ENCODE results near the gene MYL12A. TPM values are rescaled to one million over a fixed set of nuclear protein-coding genes. Genes with fewer than 3 reads are reported as not detected.

MYL12A gene
- total and polyA plus RNA-seq, 2 of the 4 experiments (the other 2 are of a cell fraction): 549 to 580 TPM

DNA sequence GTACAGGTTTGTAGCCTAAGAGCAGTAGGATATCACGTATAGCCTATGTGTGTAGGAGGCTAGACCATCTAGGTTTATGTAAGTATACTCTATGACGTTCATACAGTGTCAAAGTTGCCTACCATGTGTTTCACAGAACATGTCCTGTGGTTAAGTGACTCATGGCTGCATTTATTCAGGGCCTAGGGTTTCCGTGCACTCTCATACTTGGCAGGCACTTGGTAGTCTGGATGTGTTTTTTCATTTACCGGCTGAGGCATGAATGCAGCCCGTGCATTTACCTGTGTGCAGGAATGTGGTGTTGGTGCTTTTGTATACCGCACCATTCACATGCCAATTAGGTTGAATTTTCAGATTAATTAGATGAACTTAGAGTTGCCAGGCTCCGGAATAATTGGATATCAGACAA is 57.8 kb downstream of the MYL12A start:
- Histone ChIP-seq H2BK20ac (ENCODE audit: low read depth, low read length) (no peak overlapping the region), H3K27me3 (ENCODE audit: control insufficient read depth, insufficient read depth, low read length) (no peaks in the 10 kb centered on the region), H3K4me3 (ENCODE audit: insufficient read depth, low read depth, low read length) (no peak overlapping the region), H3K9ac (ENCODE audit: low read depth, low read length) (no peak overlapping the region), H4K20me1 (ENCODE audit: insufficient read depth, low read length) (no peaks in the 10 kb centered on the region), H3K36me3 (ENCODE audit: control insufficient read depth, insufficient read depth, low read length) (no peaks in the 10 kb centered on the region), H2AFZ (replicated peaks; ENCODE audit: low read length, poor library complexity) (no peak overlapping the region), H3K27ac (ENCODE audit: insufficient read depth, low read length) (no peak overlapping the region), H3K14ac (replicated peaks; ENCODE audit: low read depth, low read length) (no peak overlapping the region), H4K8ac (ENCODE audit: low read depth in 2 of 2, low read length in 2 of 2) (no peak overlapping the region), H3K4me2 (ENCODE audit: low read depth, low read length) (peak overlapping the region; percentile 27; the same call in 1 of the 2 replicates), H4K5ac (ENCODE audit: low read depth, low read length) (no peak overlapping the region), H4K91ac (ENCODE audit: insufficient read depth, low read depth, low read length) (no peak overlapping the region), H3K56ac (ENCODE audit: extremely low read depth, insufficient read depth, low read length) (no peak overlapping the region), H3K9me1 (ENCODE audit: insufficient read depth, low read length) (peaks cover 6% of the 10 kb centered on the region), H3K79me1 (ENCODE audit: low read depth in 1 of 2, low read length in 2 of 2) (no peaks in the 10 kb centered on the region), H3K9me3 (ENCODE audit: control insufficient read depth, insufficient read depth, low read length) (no peaks in the 10 kb centered on the region), H3K4me1 (ENCODE audit: control insufficient read depth, insufficient read depth, low read length) (peaks cover 6% of the 10 kb centered on the region), H2AK9ac (replicated peaks; ENCODE audit: low read depth, low read length, poor library complexity) (no peak overlapping the region), H2AK5ac (ENCODE audit: low read depth, low read length) (no peak overlapping the region), H2BK120ac (ENCODE audit: low read depth, low read length) (no peak overlapping the region; the same call in 1 of the 2 replicates), H2BK15ac (ENCODE audit: low read depth, low read length) (no peak overlapping the region; the same call in 2 of the 3 replicates), H3K18ac (ENCODE audit: low read depth, low read length) (no peak overlapping the region), H3K23ac (ENCODE audit: low read depth, low read length) (no peak overlapping the region), H3K4ac (ENCODE audit: low read depth, low read length) (peak overlapping the region; percentile 34; the same call in 1 of the 2 replicates), H2BK5ac (ENCODE audit: low read depth, low read length, poor library complexity, severe bottlenecking) (peak overlapping the region; percentile 80)
- in situ Hi-C loops (cut with MboI; ENCODE audit: low sequenced_read_pairs): no loop called here
- ChIA-PET CTCF (no interaction called here), POLR2A (ENCODE audit: unreplicated experiment) (no interaction called here)
- 0% methylated on average over 2 of the region's 7 CpGs; no CpG with 5 or more reads in 1 of the 2 experiments for WGBS, 2 experiments (ENCODE audit: extremely low coverage in 2 of 2, insufficient read length in 1 of 2)
- dilution Hi-C loops (cut with HindIII; ENCODE audit: low sequenced_read_pairs, unreplicated experiment): no loop called here
- intact Hi-C loops (cut with micrococcal nuclease): loop anchor here (1.0 kb wide), 1 partner anchor 142 kb away; no protein-coding TSS in a partner anchor
- BruUV-seq (replicated peaks): no TSS peak
- TF ChIP-seq BHLHE40 (IDR thresholded peaks at IDR 0.05; ENCODE audit: low read depth, low read length) (peak; percentile 83), MAFK (IDR thresholded peaks at IDR 0.05; ENCODE audit: low read depth, low read length) (peak; percentile 33; the same call in 1 of the 2 replicates), MAZ (IDR thresholded peaks at IDR 0.05; ENCODE audit: borderline replicate concordance, low read depth, low read length) (no peak), RAD21 (IDR thresholded peaks at IDR 0.05; ENCODE audit: low read length) (0 out of 2 replicates have a peak, but pooled peaks have one; percentile 19), CHD1 (IDR thresholded peaks at IDR 0.05; ENCODE audit: low read depth, low read length) (no peak), NFE2L2 (IDR thresholded peaks at IDR 0.05; ENCODE audit: low read depth, low read length) (peak; percentile 64; the same call in 1 of the 2 replicates), CEBPB (IDR thresholded peaks at IDR 0.05; ENCODE audit: low read depth, low read length) (peak; percentile 57), SMC3 (IDR thresholded peaks at IDR 0.05; ENCODE audit: low read depth, low read length) (peak; percentile 25; the same call in 1 of the 2 replicates), RCOR1 (IDR thresholded peaks at IDR 0.05; ENCODE audit: insufficient replicate concordance, low read length) (no peak), RFX5 (IDR thresholded peaks at IDR 0.05; ENCODE audit: low read depth, low read length) (no peak), MXI1 (IDR thresholded peaks at IDR 0.05; ENCODE audit: borderline replicate concordance, low read depth, low read length) (0 out of 2 replicates have a peak, but pooled peaks have one; percentile 29), POLR2A (IDR thresholded peaks at IDR 0.05; ENCODE audit: low read depth, low read length) (no peak), FOS (IDR thresholded peaks at IDR 0.05; ENCODE audit: low read depth, low read length) (peak; percentile 98)
- TF ChIP-seq, protein P1, sequence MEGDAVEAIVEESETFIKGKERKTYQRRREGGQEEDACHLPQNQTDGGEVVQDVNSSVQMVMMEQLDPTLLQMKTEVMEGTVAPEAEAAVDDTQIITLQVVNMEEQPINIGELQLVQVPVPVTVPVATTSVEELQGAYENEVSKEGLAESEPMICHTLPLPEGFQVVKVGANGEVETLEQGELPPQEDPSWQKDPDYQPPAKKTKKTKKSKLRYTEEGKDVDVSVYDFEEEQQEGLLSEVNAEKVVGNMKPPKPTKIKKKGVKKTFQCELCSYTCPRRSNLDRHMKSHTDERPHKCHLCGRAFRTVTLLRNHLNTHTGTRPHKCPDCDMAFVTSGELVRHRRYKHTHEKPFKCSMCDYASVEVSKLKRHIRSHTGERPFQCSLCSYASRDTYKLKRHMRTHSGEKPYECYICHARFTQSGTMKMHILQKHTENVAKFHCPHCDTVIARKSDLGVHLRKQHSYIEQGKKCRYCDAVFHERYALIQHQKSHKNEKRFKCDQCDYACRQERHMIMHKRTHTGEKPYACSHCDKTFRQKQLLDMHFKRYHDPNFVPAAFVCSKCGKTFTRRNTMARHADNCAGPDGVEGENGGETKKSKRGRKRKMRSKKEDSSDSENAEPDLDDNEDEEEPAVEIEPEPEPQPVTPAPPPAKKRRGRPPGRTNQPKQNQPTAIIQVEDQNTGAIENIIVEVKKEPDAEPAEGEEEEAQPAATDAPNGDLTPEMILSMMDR (conservative IDR thresholded peaks at IDR 0.05; ENCODE audit: low read depth, low read length): no peak
- TF ChIP-seq, protein P2, sequence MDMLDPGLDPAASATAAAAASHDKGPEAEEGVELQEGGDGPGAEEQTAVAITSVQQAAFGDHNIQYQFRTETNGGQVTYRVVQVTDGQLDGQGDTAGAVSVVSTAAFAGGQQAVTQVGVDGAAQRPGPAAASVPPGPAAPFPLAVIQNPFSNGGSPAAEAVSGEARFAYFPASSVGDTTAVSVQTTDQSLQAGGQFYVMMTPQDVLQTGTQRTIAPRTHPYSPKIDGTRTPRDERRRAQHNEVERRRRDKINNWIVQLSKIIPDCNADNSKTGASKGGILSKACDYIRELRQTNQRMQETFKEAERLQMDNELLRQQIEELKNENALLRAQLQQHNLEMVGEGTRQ (IDR thresholded peaks at IDR 0.05; ENCODE audit: low read depth, low read length): peak; percentile 31; the same call in 1 of the 2 replicates
- TF ChIP-seq, protein P3, sequence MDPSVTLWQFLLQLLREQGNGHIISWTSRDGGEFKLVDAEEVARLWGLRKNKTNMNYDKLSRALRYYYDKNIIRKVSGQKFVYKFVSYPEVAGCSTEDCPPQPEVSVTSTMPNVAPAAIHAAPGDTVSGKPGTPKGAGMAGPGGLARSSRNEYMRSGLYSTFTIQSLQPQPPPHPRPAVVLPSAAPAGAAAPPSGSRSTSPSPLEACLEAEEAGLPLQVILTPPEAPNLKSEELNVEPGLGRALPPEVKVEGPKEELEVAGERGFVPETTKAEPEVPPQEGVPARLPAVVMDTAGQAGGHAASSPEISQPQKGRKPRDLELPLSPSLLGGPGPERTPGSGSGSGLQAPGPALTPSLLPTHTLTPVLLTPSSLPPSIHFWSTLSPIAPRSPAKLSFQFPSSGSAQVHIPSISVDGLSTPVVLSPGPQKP (IDR thresholded peaks at IDR 0.05; ENCODE audit: borderline replicate concordance, low read depth, low read length): no peak
- DNase-seq: peak; percentile 100
- peak; percentile 98 for ATAC-seq (ENCODE audit: low read depth)

All from IMR-90 (cell line).